HEK293 (cell line): ENCODE data around the gene CPEB3.

Source experiments
- ZBTB21 ChIP-seq: fragments of 450-650 bp; formaldehyde crosslinking; IDR thresholded peaks from 2 replicates; pipeline ENCODE4 v1.5.1; 2017; ENCODE audit warnings: missing biosample characterization, missing genetic modification characterization
- ZNF274 ChIP-seq, 2 experiments: fragments of 200-500 bp in 1 of 2; fragments of 450-650 bp in 1 of 2; sonication (Bioruptor generic) in 1 of 2; formaldehyde crosslinking in 1 of 2; IDR thresholded peaks; 2 replicates each; pipeline versions ENCODE4 v1.5.1 to v1.6.1; 2014 to 2016; ENCODE audit warnings: borderline replicate concordance in 1 of 2, inconsistent platforms in 1 of 2, low read length in 1 of 2, missing biosample characterization in 1 of 2, missing genetic modification characterization in 1 of 2
- ZNF76 ChIP-seq: fragments of 450-650 bp; formaldehyde crosslinking; IDR thresholded peaks from 2 replicates; pipeline ENCODE4; 2016; ENCODE audit warnings: low read depth, missing biosample characterization, missing genetic modification characterization, borderline replicate concordance

DNA sequence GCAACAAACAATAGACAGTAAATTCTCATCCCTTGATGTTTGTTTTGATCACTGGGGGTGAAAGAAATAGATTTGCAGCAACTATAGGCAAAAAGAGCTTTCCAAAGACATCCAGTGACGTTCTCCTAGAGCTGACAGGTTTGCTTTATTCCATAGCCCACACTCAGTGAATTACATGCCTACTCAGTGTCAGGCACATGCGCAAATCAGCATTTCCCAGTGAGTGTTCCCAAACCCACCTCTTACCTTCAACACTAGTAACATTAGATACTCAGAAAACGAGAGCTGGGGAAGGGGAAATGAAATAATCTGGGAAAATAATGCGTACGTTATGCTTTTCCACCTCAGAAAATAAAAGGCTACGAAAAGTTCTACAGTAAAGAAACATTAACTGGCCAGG, 144.1 kb downstream of the CPEB3 start:
- TF ChIP-seq ZBTB21 (no peak), ZNF274 (IDR thresholded peaks at IDR 0.05; ENCODE audit: low read length) (no peak), ZNF274 (tag by site-specific recombination; IDR thresholded peaks at IDR 0.05; ENCODE audit: borderline replicate concordance) (no peak), ZNF76 (tag by site-specific recombination) (no peak)
